Gastroesophageal sphincter (tissue), 3 donors: ENCODE measurements around the gene SLC25A25.

Source experiments
- CTCF ChIP-seq, 4 experiments: fragments of 200-600 bp in 2 of 4; fragments of 450-650 bp in 2 of 4; sonication (generic) in 1 of 4; IDR thresholded peaks; one replicate each; pipeline ENCODE4 v1.5.1; 2017 to 2019; ENCODE audit warnings: antibody characterized with exemption in 4 of 4, mild to moderate bottlenecking in 2 of 4, moderate library complexity in 2 of 4
- EP300 ChIP-seq: sonication (generic); formaldehyde crosslinking; IDR thresholded peaks from one replicate; pipeline ENCODE4 v1.6.1; 2017; ENCODE audit warnings: antibody characterized with exemption, mild to moderate bottlenecking
- POLR2A ChIP-seq, 2 donors: fragments of 450-650 bp; IDR thresholded peaks; one replicate each; pipeline ENCODE4 v1.6.1; 2017; ENCODE audit warnings: antibody characterized with exemption in 2 of 2, mild to moderate bottlenecking in 2 of 2, moderate library complexity in 1 of 2
- POLR2AphosphoS5 ChIP-seq: sonication (generic); formaldehyde crosslinking; IDR thresholded peaks from one replicate; pipeline ENCODE4 v1.6.1; 2017; ENCODE audit warnings: antibody characterized with exemption

- TF ChIP-seq POLR2A (IDR thresholded peaks at IDR 0.05), result no peak
- no peak for TF ChIP-seq CTCF (IDR thresholded peaks at IDR 0.05)
- no peak for TF ChIP-seq POLR2AphosphoS5
- no peak for TF ChIP-seq EP300
These were observed 20.8 kb upstream of the SLC25A25 start for GRCh38 chr9:128047231-128047630.
